GM23338 (cell line): ENCODE results near the gene STT3B. TPM values are rescaled to one million over a fixed set of nuclear protein-coding genes. Genes with fewer than 3 reads are reported as not detected.

Experiments used
- ATAC-seq: fragments of 200-7000 bp; cut with Tn5 transposase; 3 replicates; pipeline ENCODE4 v1.9.1; 2020
- DNase-seq: peaks from one replicate; pipeline ENCODE4 v3.0.0-alpha.2; 2015; ENCODE audit warnings: low spot score
- H2AFZ ChIP-seq: fragments of 200-600 bp; sonication (generic); 2 replicates; pipeline ENCODE4 v1.8.0; 2016; ENCODE audit warnings: antibody characterized with exemption, mild to moderate bottlenecking, moderate library complexity
- H3F3A ChIP-seq: fragments of 200-600 bp; sonication (generic); replicated peaks from 2 replicates; pipeline ENCODE4 v1.8.0; 2017; ENCODE audit warnings: antibody characterized with exemption, mixed run types, low read depth
- H3K27ac ChIP-seq: fragments of 200-600 bp; sonication (generic); 2 replicates; pipeline ENCODE4 v1.6.1; 2016; ENCODE audit warnings: low read depth
- H3K27me3 ChIP-seq: fragments of 200-600 bp; sonication (generic); 2 replicates; pipeline ENCODE4 v1.8.0; 2016; ENCODE audit warnings: mild to moderate bottlenecking, mixed run types, moderate library complexity; ENCODE audit not compliant: insufficient read depth
- H3K36me3 ChIP-seq: fragments of 200-600 bp; sonication (generic); 2 replicates; pipeline ENCODE4 v1.8.0; 2016; ENCODE audit warnings: mild to moderate bottlenecking; ENCODE audit not compliant: insufficient read depth
- H3K4me1 ChIP-seq: fragments of 200-600 bp; sonication (generic); 2 replicates; pipeline ENCODE4 v1.8.0; 2016; ENCODE audit warnings: mild to moderate bottlenecking, moderate library complexity; ENCODE audit not compliant: insufficient read depth
- H3K4me2 ChIP-seq: fragments of 200-600 bp; sonication (generic); 2 replicates; pipeline ENCODE4 v1.7.1; 2017; ENCODE audit warnings: mixed run types
- H3K4me3 ChIP-seq: fragments of 200-600 bp; sonication (generic); 2 replicates; pipeline ENCODE4 v1.6.1; 2016; ENCODE audit warnings: mixed run types
- H3K79me2 ChIP-seq: fragments of 200-600 bp; sonication (generic); replicated peaks from 2 replicates; pipeline ENCODE4 v1.8.0; 2017; ENCODE audit warnings: mild to moderate bottlenecking; ENCODE audit not compliant: insufficient read depth
- H3K9me2 ChIP-seq: fragments of 200-600 bp; sonication (generic); 2 replicates; pipeline ENCODE4 v1.8.0; 2017; ENCODE audit not compliant: insufficient read depth
- H4K20me1 ChIP-seq: fragments of 200-600 bp; sonication (generic); replicated peaks from 2 replicates; pipeline ENCODE4 v1.8.0; 2017; ENCODE audit warnings: mild to moderate bottlenecking; ENCODE audit not compliant: insufficient read depth
- H3K27ac Mint-ChIP-seq: 2 replicates; pipeline ENCODE4 v1.8.0; 2020; ENCODE audit warnings: inconsistent platforms, mild to moderate bottlenecking, moderate library complexity, mixed read lengths
- H3K27me3 Mint-ChIP-seq: 3 replicates; pipeline ENCODE4 v1.8.0; 2022; ENCODE audit warnings: low read depth, mild to moderate bottlenecking, moderate library complexity, mixed read lengths, inconsistent platforms; ENCODE audit not compliant: insufficient read depth, poor library complexity
- H3K36me3 Mint-ChIP-seq: 3 replicates; pipeline ENCODE4 v1.8.0; 2021; ENCODE audit warnings: low read depth, mild to moderate bottlenecking, inconsistent platforms, moderate library complexity, mixed read lengths
- H3K4me1 Mint-ChIP-seq: 3 replicates; pipeline ENCODE4 v1.8.0; 2020; ENCODE audit warnings: mild to moderate bottlenecking, inconsistent platforms, mixed read lengths
- H3K4me3 Mint-ChIP-seq: 3 replicates; pipeline ENCODE4 v1.8.0; 2021; ENCODE audit warnings: moderate library complexity, mild to moderate bottlenecking, inconsistent platforms, mixed read lengths
- H3K9me3 Mint-ChIP-seq: 3 replicates; pipeline ENCODE4 v1.8.0; 2020; ENCODE audit warnings: moderate library complexity, mild to moderate bottlenecking, inconsistent platforms, mixed read lengths
- CREB1 ChIP-seq: fragments of 250-450 bp; sonication (Bioruptor Pico); IDR thresholded peaks from 2 replicates; pipeline ENCODE4 v1.5.0; 2020; ENCODE audit warnings: low read depth, mild to moderate bottlenecking, moderate library complexity
- CTCF ChIP-seq, 2 experiments: fragments of 200-600 bp in 1 of 2; sonication (generic) in 1 of 2; conservative IDR thresholded peaks; 2 replicates each; pipeline versions ENCODE4 v1.5.1 to v1.6.1; 2016 to 2017; ENCODE audit warnings: antibody characterized with exemption in 2 of 2, low read depth in 2 of 2, mild to moderate bottlenecking in 2 of 2, moderate library complexity in 1 of 2
- ETS1 ChIP-seq: IDR thresholded peaks from 2 replicates; pipeline ENCODE4 v1.6.1; 2016; ENCODE audit warnings: antibody characterized with exemption
- EZH2 ChIP-seq: fragments of 200-600 bp; sonication (generic); IDR thresholded peaks from one replicate; pipeline ENCODE4 v1.8.0; 2017; ENCODE audit warnings: antibody characterized with exemption, mild to moderate bottlenecking, low read depth; ENCODE audit not compliant: unreplicated experiment
- EZH2phosphoT487 ChIP-seq: fragments of 200-600 bp; sonication (generic); IDR thresholded peaks from one replicate; pipeline ENCODE4 v1.8.1; 2018; ENCODE audit warnings: antibody characterized with exemption; ENCODE audit not compliant: unreplicated experiment
- JUNB ChIP-seq: IDR thresholded peaks from one replicate; pipeline ENCODE4 v1.6.1; 2016; ENCODE audit warnings: antibody characterized with exemption; ENCODE audit not compliant: unreplicated experiment
- NANOG ChIP-seq: IDR thresholded peaks from 2 replicates; pipeline ENCODE4 v1.6.1; 2016; ENCODE audit warnings: antibody characterized with exemption, borderline replicate concordance
- POLR2AphosphoS5 ChIP-seq: IDR thresholded peaks from 2 replicates; pipeline ENCODE4 v1.6.1; 2016; ENCODE audit warnings: antibody characterized with exemption, low read depth
- REST ChIP-seq: IDR thresholded peaks from one replicate; pipeline ENCODE4 v1.6.1; 2018; ENCODE audit warnings: antibody characterized with exemption; ENCODE audit not compliant: unreplicated experiment
- STAT1 ChIP-seq: IDR thresholded peaks from one replicate; pipeline ENCODE4 v1.6.1; 2016; ENCODE audit warnings: antibody characterized with exemption; ENCODE audit not compliant: unreplicated experiment
- ZNF114 ChIP-seq: fragments of 250-450 bp; sonication (Bioruptor Pico); IDR thresholded peaks from 2 replicates; pipeline ENCODE4 v1.5.0; 2020; ENCODE audit warnings: mild to moderate bottlenecking, moderate library complexity
- ZNF331 ChIP-seq: fragments of 250-450 bp; sonication (Bioruptor Pico); IDR thresholded peaks from 2 replicates; pipeline ENCODE4 v1.5.0; 2020; ENCODE audit warnings: low read depth, mild to moderate bottlenecking, moderate library complexity
- ZNF462 ChIP-seq: fragments of 250-450 bp; sonication (Bioruptor Pico); IDR thresholded peaks from 2 replicates; pipeline ENCODE4 v1.5.0; 2020; ENCODE audit warnings: mild to moderate bottlenecking, moderate library complexity
- polyA plus RNA-seq: library from polyadenylated mRNA; unstranded; fragments of >200 nt; fragmentation: Nextera tagmentation; extraction: Ambion mirVana; gene quantifications from 2 replicates; pipeline ENCODE4 v1.2.1, GENCODE V29; 2016
- total RNA-seq: library from RNA; depleted of rRNA; stranded (reverse); fragments of >200 nt; shearing (Covaris generic); gene quantifications from 2 replicates; pipeline ENCODE4 v1.2.3, GENCODE V29; 2014

The STT3B gene
- total and polyA plus RNA-seq, 2 experiments from 2014 or later = 44.1 to 167 TPM

- Histone ChIP-seq H3F3A (no peaks in the 10 kb centered on the region), H3K4me3 (no peak overlapping the region), H3K4me2 (no peak overlapping the region), H3K27me3 (no peaks in the 10 kb centered on the region), H3K79me2 (no peaks in the 10 kb centered on the region), H3K27ac (no peak overlapping the region), H3K4me1 (peaks cover 6% of the 10 kb centered on the region; the same call in 1 of the 2 replicates), H2AFZ (no peak overlapping the region), H4K20me1 (no peaks in the 10 kb centered on the region), H3K36me3 (peaks cover 22% of the 10 kb centered on the region), H3K9me2 (no peaks in the 10 kb centered on the region)
- Mint-ChIP-seq H3K36me3 (peaks cover 77% of the 10 kb centered on the region), H3K27ac (no peak overlapping the region), H3K9me3 (peaks cover 11% of the 10 kb centered on the region; the same call in 1 of the 3 replicates), H3K4me1 (peaks cover 20% of the 10 kb centered on the region), H3K27me3 (no peaks in the 10 kb centered on the region), H3K4me3 (no peak overlapping the region)
- DNase-seq = no peak
- no peak for TF ChIP-seq JUNB
- no peak for TF ChIP-seq ZNF462
- no peak for TF ChIP-seq ETS1
- TF ChIP-seq ZNF331 = no peak
- TF ChIP-seq STAT1 = no peak
- TF ChIP-seq EZH2 = no peak
- no peak for TF ChIP-seq POLR2AphosphoS5
- TF ChIP-seq CTCF (conservative IDR thresholded peaks at IDR 0.05; ENCODE audit: low read depth in 2 of 2) = no peak
- TF ChIP-seq NANOG = no peak
- no peak for TF ChIP-seq CREB1 (CRISPR knock-in tag)
- TF ChIP-seq EZH2phosphoT487 = no peak
- no peak for TF ChIP-seq REST
- TF ChIP-seq ZNF114 (CRISPR knock-in tag) = no peak
- ATAC-seq = no peak
These were observed 126.5 kb downstream of the STT3B start for GRCh38 chr3:31659246-31659645.
